Natural killer cell treated with Interleukin-12 subunit alpha and Interleukin-12 subunit beta and Interleukin-15 and Interleukin-18, amount 100 ng/mL, for 72 hours (primary cell): ENCODE measurements around the gene RDH5. TPM values are rescaled to one million over a fixed set of nuclear protein-coding genes. Genes with fewer than 3 reads are reported as not detected.

Source experiments
- ATAC-seq, 2 donors: fragments of 150-1000 bp; cut with Tn5 transposase in 1 of 2; sonication (Bioruptor Pico), chemical (Tn5 transposase) in 1 of 2; 2 replicates each; pipeline ENCODE4 v1.10.0; 2021
- DNase-seq: peaks from one replicate; pipeline ENCODE4 v3.0.0; 2022; ENCODE audit warnings: low spot score
- H3K27ac Mint-ChIP-seq, 2 donors: 1 replicate in 1 of 2; 2 replicates in 1 of 2; pipeline ENCODE4 v1.8.0; 2022; ENCODE audit warnings: mixed read lengths in 2 of 2, mild to moderate bottlenecking in 1 of 2, moderate library complexity in 1 of 2
- H3K27me3 Mint-ChIP-seq, 2 donors: 1 replicate in 1 of 2; 2 replicates in 1 of 2; pipeline ENCODE4 v1.8.0; 2022; ENCODE audit warnings: mixed read lengths in 2 of 2
- H3K36me3 Mint-ChIP-seq: one replicate; pipeline ENCODE4 v1.8.0; 2022; ENCODE audit warnings: mixed read lengths
- H3K4me1 Mint-ChIP-seq, 2 donors: 1 replicate in 1 of 2; 2 replicates in 1 of 2; pipeline ENCODE4 v1.8.0; 2022; ENCODE audit warnings: low read depth in 2 of 2, mixed read lengths in 2 of 2, mild to moderate bottlenecking in 1 of 2
- H3K4me3 Mint-ChIP-seq: one replicate; pipeline ENCODE4 v1.8.0; 2022; ENCODE audit warnings: mixed read lengths
- H3K9me3 Mint-ChIP-seq: 2 replicates; pipeline ENCODE4 v1.8.0; 2022; ENCODE audit warnings: mixed read lengths
- total RNA-seq, 2 donors: library from RNA; stranded (reverse); gene quantifications; one replicate each; pipeline ENCODE4 v1.2.3, GENCODE V29; 2022

Gene RDH5
- total RNA-seq, 2 donors from 2014 or later = 10.2 to 11.7 TPM

DNA sequence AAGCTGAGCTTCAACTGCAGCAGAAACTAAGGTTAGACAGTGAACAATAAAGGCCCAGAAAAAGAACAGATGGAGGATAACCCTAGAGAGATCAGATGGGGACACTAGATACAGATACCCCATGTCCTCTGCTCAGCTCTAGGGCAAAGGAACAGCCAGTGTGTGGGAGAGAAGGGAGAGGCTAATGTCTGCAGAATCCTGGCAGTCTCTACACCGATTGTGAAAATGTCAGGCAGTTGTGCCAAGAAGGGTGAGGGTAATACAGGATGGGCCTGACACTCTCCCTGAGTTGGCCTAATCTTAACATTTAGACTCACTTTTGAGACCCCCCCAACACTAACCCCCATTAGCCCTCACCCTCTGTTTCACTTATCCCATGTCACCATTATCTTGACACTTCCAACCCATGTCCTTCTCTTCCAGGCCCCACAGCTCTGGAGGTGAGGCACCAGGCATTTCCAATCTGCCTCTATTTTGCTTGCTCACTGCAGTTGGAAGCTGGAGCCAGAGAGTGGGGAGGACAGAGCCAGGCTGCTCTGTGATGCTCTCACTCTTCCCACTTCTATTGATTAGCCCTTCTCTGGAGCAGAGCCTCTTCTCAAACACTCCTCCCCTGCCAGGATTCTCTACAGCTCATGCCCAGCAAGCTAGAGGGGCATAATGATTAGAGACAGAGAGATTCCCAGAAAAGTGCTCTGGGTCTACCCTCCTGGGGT is 7.3 kb upstream of the RDH5 start:
- Mint-ChIP-seq H3K4me3 (no peak overlapping the region), H3K36me3 (no peaks in the 10 kb centered on the region)

GRCh38 chr12:55713721-55714120 is 6.5 kb upstream of the RDH5 start:
- H3K36me3 Mint-ChIP-seq = no peaks in the 10 kb centered on the region
- H3K27ac Mint-ChIP-seq = no peak overlapping the region
- DNase-seq (no peak), ATAC-seq (no peak)
- H3K4me3 Mint-ChIP-seq = no peak overlapping the region
- peaks cover 12 to 23% of the 10 kb centered on the region in 2 donors for H3K27me3 Mint-ChIP-seq
- no peaks in the 10 kb centered on the region for H3K9me3 Mint-ChIP-seq
- peaks cover 21 to 33% of the 10 kb centered on the region in 2 donors for H3K4me1 Mint-ChIP-seq

More for the DNA sequence above, 7.3 kb upstream of the RDH5 start:
- Mint-ChIP-seq H3K4me1 (peaks cover 25 to 33% of the 10 kb centered on the region in 2 donors), H3K27me3 (peaks cover 20 to 32% of the 10 kb centered on the region in 2 donors), H3K27ac (no peak overlapping the region), H3K9me3 (no peaks in the 10 kb centered on the region)
- ATAC-seq (no peak), DNase-seq (no peak)

DNA sequence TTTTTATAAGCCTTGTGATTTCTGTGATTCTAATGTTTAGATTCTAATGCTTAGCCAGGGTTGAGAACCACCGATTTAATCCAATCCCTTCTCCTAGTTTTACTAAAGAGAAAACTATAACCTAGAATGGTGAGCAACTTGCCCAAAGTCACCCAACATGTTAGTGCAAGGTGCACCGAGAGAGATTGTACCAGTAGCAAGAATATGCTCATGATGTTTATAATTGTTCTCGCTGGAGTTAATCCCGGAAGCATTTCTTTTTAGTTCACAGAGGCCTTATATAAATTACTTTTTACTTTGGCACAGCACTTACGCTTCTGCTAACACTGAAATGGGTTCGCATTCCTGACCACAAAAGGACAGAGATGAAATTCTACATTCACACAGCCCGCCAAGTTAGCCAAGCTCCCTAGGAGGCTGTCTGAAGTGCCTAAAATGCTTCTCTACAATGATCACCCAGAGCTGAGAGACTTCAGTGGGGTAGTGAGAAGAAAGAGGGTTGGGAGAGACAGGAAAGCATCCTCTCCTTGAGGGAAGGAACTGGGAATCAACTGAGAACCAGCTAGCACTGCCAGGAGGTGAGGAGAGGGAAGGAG is 4.9 kb upstream of the RDH5 start:
- peak overlapping the region; percentile 86 for H3K4me3 Mint-ChIP-seq
- peak overlapping the region; percentile 93 to 97 for H3K27ac Mint-ChIP-seq
- no peaks in the 10 kb centered on the region for H3K9me3 Mint-ChIP-seq
- no peaks in the 10 kb centered on the region for H3K36me3 Mint-ChIP-seq
- ATAC-seq (no peak), DNase-seq (no peak)
- peaks cover 15 to 32% of the 10 kb centered on the region in 2 donors for H3K4me1 Mint-ChIP-seq
- peaks cover 2 to 9% of the 10 kb centered on the region in 2 donors for H3K27me3 Mint-ChIP-seq

- Mint-ChIP-seq H3K4me3 (peak within 1 kb of the TSS; percentile 86), H3K4me1 (peaks cover 15 to 36% of the 10 kb centered on the region in 2 donors), H3K9me3 (no peaks in the 10 kb centered on the region), H3K27ac (peak within 1 kb of the TSS; percentile 93 to 97), H3K36me3 (no peaks in the 10 kb centered on the region), H3K27me3 (peaks cover 2 to 9% of the 10 kb centered on the region in 2 donors)
- peak; percentile 94 for ATAC-seq
- DNase-seq = peak; percentile 96
Measured at GRCh38 chr12:55715833-55716581, 4.2 kb upstream of the RDH5 start, which contains the start of gene BLOC1S1. Gene BLOC1S1 (plus strand): TSS chr12:55716046. CDS start chr12:55716052, 6 bp downstream.

DNA sequence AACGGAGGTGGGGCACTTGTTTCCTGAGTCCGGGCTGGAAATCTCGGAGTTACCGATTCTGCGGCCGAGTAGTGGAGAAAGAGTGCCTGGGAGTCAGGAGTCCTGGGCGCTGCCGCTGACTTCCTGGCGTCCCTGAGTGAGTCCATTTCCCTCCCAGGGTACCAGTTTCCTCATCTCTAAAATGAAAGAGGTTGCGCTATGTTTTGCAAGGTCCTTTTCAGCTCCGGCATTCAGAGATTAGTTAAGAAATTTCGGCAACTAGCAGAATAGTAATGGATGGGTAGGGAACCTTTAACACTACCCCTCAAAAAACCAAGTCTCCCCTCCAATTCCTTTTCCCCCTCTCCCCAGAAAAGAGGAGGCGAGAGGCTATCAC is 3.6 kb upstream of the RDH5 start:
- peaks cover 2 to 8% of the 10 kb centered on the region in 2 donors for H3K27me3 Mint-ChIP-seq
- DNase-seq (no peak), ATAC-seq (no peak)
- peak overlapping the region; percentile 86 for H3K4me3 Mint-ChIP-seq
- H3K4me1 Mint-ChIP-seq = peaks cover 15 to 41% of the 10 kb centered on the region in 2 donors
- no peaks in the 10 kb centered on the region for H3K9me3 Mint-ChIP-seq
- no peaks in the 10 kb centered on the region for H3K36me3 Mint-ChIP-seq
- H3K27ac Mint-ChIP-seq = peak overlapping the region; percentile 93 to 97

- Mint-ChIP-seq H3K27me3 (peaks cover 0 to under 1% of the 10 kb centered on the region in 2 donors), H3K27ac (peak overlapping the region; percentile 93 to 97), H3K4me3 (peak overlapping the region; percentile 86), H3K4me1 (peaks cover 15 to 46% of the 10 kb centered on the region in 2 donors), H3K9me3 (no peaks in the 10 kb centered on the region), H3K36me3 (no peaks in the 10 kb centered on the region)
- peak in 1 of 2 donors; percentile 25 for ATAC-seq
- no peak for DNase-seq
Measured at GRCh38 chr12:55717011-55718007, 2.9 kb upstream of the RDH5 start.

GRCh38 chr12:55718015-55718414 is 2.2 kb upstream of the RDH5 start:
- Mint-ChIP-seq H3K4me3 (peak overlapping the region; percentile 86), H3K27ac (peak overlapping the region; percentile 10 to 97), H3K9me3 (no peaks in the 10 kb centered on the region), H3K36me3 (no peaks in the 10 kb centered on the region), H3K27me3 (no peaks in the 10 kb centered on the region), H3K4me1 (peaks cover 15 to 46% of the 10 kb centered on the region in 2 donors)
- no peak for DNase-seq
- no peak for ATAC-seq

GRCh38 chr12:55718624-55719275 is 1.4 kb upstream of the RDH5 start:
- ATAC-seq (no peak), DNase-seq (no peak)
- Mint-ChIP-seq H3K36me3 (no peaks in the 10 kb centered on the region), H3K27me3 (no peaks in the 10 kb centered on the region), H3K4me1 (peaks cover 15 to 46% of the 10 kb centered on the region in 2 donors), H3K27ac (peak overlapping the region; percentile 10 to 97), H3K9me3 (no peaks in the 10 kb centered on the region), H3K4me3 (no peak overlapping the region)

- no peak overlapping the region for H3K27ac Mint-ChIP-seq
- no peaks in the 10 kb centered on the region for H3K36me3 Mint-ChIP-seq
- H3K9me3 Mint-ChIP-seq = no peaks in the 10 kb centered on the region
- H3K4me1 Mint-ChIP-seq = peaks cover 15 to 46% of the 10 kb centered on the region in 2 donors
- H3K4me3 Mint-ChIP-seq = no peak overlapping the region
- ATAC-seq (no peak), DNase-seq (no peak)
- H3K27me3 Mint-ChIP-seq = no peaks in the 10 kb centered on the region
Measured at GRCh38 chr12:55719371-55719770, 822 bp upstream of the RDH5 start.

- Mint-ChIP-seq H3K9me3 (no peaks in the 10 kb centered on the region), H3K4me1 (peaks cover 20 to 53% of the 10 kb centered on the region in 2 donors), H3K27ac (peak overlapping the region in 1 of 2 donors; percentile 29), H3K4me3 (no peak overlapping the region), H3K36me3 (no peaks in the 10 kb centered on the region), H3K27me3 (no peaks in the 10 kb centered on the region)
- peak; percentile 45 to 72 for ATAC-seq
- DNase-seq = peak; percentile 71
Measured at GRCh38 chr12:55720894-55721444, 776 bp downstream of the RDH5 start.

DNA sequence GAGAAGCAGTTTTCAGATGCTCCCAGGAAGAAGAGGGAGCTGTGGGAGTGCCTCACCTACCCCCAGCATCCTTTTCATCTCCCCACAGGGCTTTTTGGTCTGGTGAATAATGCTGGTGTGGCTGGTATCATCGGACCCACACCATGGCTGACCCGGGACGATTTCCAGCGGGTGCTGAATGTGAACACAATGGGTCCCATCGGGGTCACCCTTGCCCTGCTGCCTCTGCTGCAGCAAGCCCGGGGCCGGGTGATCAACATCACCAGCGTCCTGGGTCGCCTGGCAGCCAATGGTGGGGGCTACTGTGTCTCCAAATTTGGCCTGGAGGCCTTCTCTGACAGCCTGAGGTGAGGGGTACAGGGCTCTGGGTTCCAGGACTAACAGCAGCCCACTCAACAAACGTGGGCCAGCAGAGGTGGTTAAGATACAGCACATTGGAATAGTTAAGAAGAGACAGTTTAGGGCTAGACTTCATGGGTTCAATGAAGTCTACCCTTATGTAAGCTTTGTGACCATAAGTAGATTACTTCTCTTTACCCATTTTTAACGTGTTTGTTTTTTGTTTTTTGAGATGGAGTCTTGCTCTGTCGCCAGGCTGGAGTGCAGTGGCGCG is 1.5 kb downstream of the RDH5 start:
- Mint-ChIP-seq H3K27me3 (no peaks in the 10 kb centered on the region), H3K9me3 (no peaks in the 10 kb centered on the region), H3K27ac (no peak overlapping the region), H3K4me1 (peaks cover 22 to 52% of the 10 kb centered on the region in 2 donors), H3K36me3 (no peaks in the 10 kb centered on the region), H3K4me3 (no peak overlapping the region)
- DNase-seq = no peak
- ATAC-seq = no peak

DNA sequence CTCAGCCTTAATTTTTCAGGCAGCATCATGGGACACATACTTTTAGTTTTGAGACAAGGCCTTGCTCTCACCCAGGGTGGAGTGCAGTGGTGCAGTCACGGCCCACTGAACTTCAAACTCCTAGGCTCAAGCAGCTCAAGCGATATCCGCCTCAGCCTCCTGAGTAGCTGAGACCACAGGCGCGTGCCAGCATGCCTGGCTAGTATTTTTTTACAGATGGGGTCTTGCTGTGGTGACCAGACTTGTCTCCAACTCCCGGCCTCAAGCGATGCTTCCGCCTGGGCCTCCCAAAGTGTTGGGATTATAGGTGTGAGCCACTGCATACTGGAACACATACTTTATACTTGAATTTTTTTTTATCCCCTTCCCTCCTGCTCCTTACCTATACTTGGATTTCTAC is 2.8 kb downstream of the RDH5 start:
- Mint-ChIP-seq H3K27me3 (no peaks in the 10 kb centered on the region), H3K27ac (no peak overlapping the region), H3K4me3 (no peak overlapping the region), H3K4me1 (peaks cover 33 to 54% of the 10 kb centered on the region in 2 donors), H3K9me3 (no peaks in the 10 kb centered on the region), H3K36me3 (no peaks in the 10 kb centered on the region)
- ATAC-seq = no peak
- no peak for DNase-seq
